Measurements from ENCODE around the gene SGPP1.
"Not testable (repeated sequence)": the region's sequence is repeated elsewhere in the genome, so short reads cannot be mapped to it uniquely, and the experiment has no call there.

SGPP1 gene

GRCh38 chr14:63636094-63636635 is 91.7 kb downstream of the SGPP1 start:
- not testable (repeated sequence) for DNase-seq (ENCODE audit: low spot score)

All from CD4-positive, alpha-beta T cell treated with Interleukin-2 at 100 ng/mL for 4 hours (primary cell).